GM19324 (cell line): ENCODE data around the gene ELP4.
"Not testable (repeated sequence)": the region's sequence is repeated elsewhere in the genome, so short reads cannot be mapped to it uniquely, and the experiment has no call there.

Experiments
- ATAC-seq: cut with Tn5 transposase; IDR thresholded peaks from one replicate; pipeline ENCODE4 v1.9.1; 2021; ENCODE audit warnings: mild to moderate bottlenecking, moderate library complexity; ENCODE audit not compliant: unreplicated experiment, low FRiP score

The ELP4 gene

GRCh38 chr11:31641477-31642062, 132.0 kb downstream of the ELP4 start:
- no peak for ATAC-seq

GRCh38 chr11:31643857-31644256, 134.3 kb downstream of the ELP4 start:
- ATAC-seq: no peak

- ATAC-seq: no peak
These were observed 136.2 kb downstream of the ELP4 start for GRCh38 chr11:31645747-31646146.

- no peak for ATAC-seq
These were observed 136.6 kb downstream of the ELP4 start for GRCh38 chr11:31646216-31646615.

- no peak for ATAC-seq
These were observed 139.8 kb downstream of the ELP4 start for GRCh38 chr11:31649129-31649966.

GRCh38 chr11:31651208-31651607, 141.6 kb downstream of the ELP4 start:
- ATAC-seq: no peak

GRCh38 chr11:31651822-31652221, 142.3 kb downstream of the ELP4 start:
- ATAC-seq: no peak

GRCh38 chr11:31652528-31652927, 143.0 kb downstream of the ELP4 start:
- peak; percentile 70 for ATAC-seq

GRCh38 chr11:31655483-31655882, 145.9 kb downstream of the ELP4 start:
- ATAC-seq: no peak

- no peak for ATAC-seq
These were observed 146.5 kb downstream of the ELP4 start for GRCh38 chr11:31656051-31656450.

- ATAC-seq: no peak
These were observed 147.5 kb downstream of the ELP4 start for GRCh38 chr11:31657091-31657490.

GRCh38 chr11:31664129-31664528, 154.6 kb downstream of the ELP4 start:
- no peak for ATAC-seq

GRCh38 chr11:31664954-31665353, 155.4 kb downstream of the ELP4 start:
- no peak for ATAC-seq

- no peak for ATAC-seq
These were observed 162.1 kb downstream of the ELP4 start for GRCh38 chr11:31671681-31672080.

- not testable (repeated sequence) for ATAC-seq
These were observed 163.5 kb downstream of the ELP4 start for GRCh38 chr11:31673108-31673507.

- ATAC-seq: no peak
These were observed 166.9 kb downstream of the ELP4 start for GRCh38 chr11:31676280-31676982.

- no peak for ATAC-seq
These were observed 171.2 kb downstream of the ELP4 start for GRCh38 chr11:31680770-31681169.

- ATAC-seq: no peak
These were observed 177.7 kb downstream of the ELP4 start for GRCh38 chr11:31687256-31687655.

GRCh38 chr11:31687861-31688260, 178.3 kb downstream of the ELP4 start:
- no peak for ATAC-seq

- no peak for ATAC-seq
These were observed 180.0 kb downstream of the ELP4 start for GRCh38 chr11:31689559-31689958.

GRCh38 chr11:31690041-31690440, 180.5 kb downstream of the ELP4 start:
- no peak for ATAC-seq
